GM19023 (cell line): Measurements from ENCODE around the gene GSKIP.
A peak's percentile ranks its signal among the peaks of the same experiment; 100 is the strongest.
"Not testable (repeated sequence)": the region's sequence is repeated elsewhere in the genome, so short reads cannot be mapped to it uniquely, and the experiment has no call there.

ENCODE experiments used
- ATAC-seq: cut with Tn5 transposase; IDR thresholded peaks from one replicate; pipeline ENCODE4 v1.9.1; 2021; ENCODE audit warnings: mild to moderate bottlenecking, moderate library complexity; ENCODE audit not compliant: unreplicated experiment

GSKIP gene

GRCh38 chr14:96362965-96363750 lies at the start of gene GSKIP, which contains the start of gene ATG2B:
GSKIP (plus strand) TSS chr14:96363526; CDS start chr14:96382248, 18,722 bp downstream.
ATG2B (minus strand) TSS chr14:96363341; CDS start chr14:96362976, 365 bp downstream.
- ATAC-seq = peak; percentile 72

- no peak for ATAC-seq
Measured at GRCh38 chr14:96316087-96316486, 47.2 kb upstream of the GSKIP start.

GRCh38 chr14:96318836-96319235 lies 44.5 kb upstream of the GSKIP start:
- ATAC-seq = no peak

GRCh38 chr14:96320605-96321004 lies 42.7 kb upstream of the GSKIP start:
- ATAC-seq = no peak

- no peak for ATAC-seq
Measured at GRCh38 chr14:96324219-96324618, 39.1 kb upstream of the GSKIP start.

- ATAC-seq = no peak
Measured at GRCh38 chr14:96338551-96338950, 24.8 kb upstream of the GSKIP start.

- no peak for ATAC-seq
Measured at GRCh38 chr14:96341323-96341722, 22.0 kb upstream of the GSKIP start.

- no peak for ATAC-seq
Measured at GRCh38 chr14:96345669-96346068, 17.7 kb upstream of the GSKIP start.

GRCh38 chr14:96347957-96348356 lies 15.4 kb upstream of the GSKIP start:
- not testable (repeated sequence) for ATAC-seq

- no peak for ATAC-seq
Measured at GRCh38 chr14:96349286-96350075, 13.8 kb upstream of the GSKIP start.

- no peak for ATAC-seq
Measured at GRCh38 chr14:96351986-96352385, 11.3 kb upstream of the GSKIP start.

- ATAC-seq = no peak
Measured at GRCh38 chr14:96352708-96353107, 10.6 kb upstream of the GSKIP start.

- ATAC-seq = no peak
Measured at GRCh38 chr14:96354246-96354645, 9.1 kb upstream of the GSKIP start.

GRCh38 chr14:96357216-96357615 lies 6.1 kb upstream of the GSKIP start:
- no peak for ATAC-seq

GRCh38 chr14:96359959-96360358 lies 3.4 kb upstream of the GSKIP start:
- no peak for ATAC-seq

- peak; percentile 23 for ATAC-seq
Measured at GRCh38 chr14:96362071-96362964, 1.0 kb upstream of the GSKIP start.

- ATAC-seq = peak; percentile 24
Measured at GRCh38 chr14:96363751-96364336, 518 bp downstream of the GSKIP start.

- ATAC-seq = no peak
Measured at GRCh38 chr14:96364962-96365361, 1.6 kb downstream of the GSKIP start.

- ATAC-seq = no peak
Measured at GRCh38 chr14:96368534-96368933, 5.2 kb downstream of the GSKIP start.

- no peak for ATAC-seq
Measured at GRCh38 chr14:96370528-96370927, 7.2 kb downstream of the GSKIP start.

- ATAC-seq = no peak
Measured at GRCh38 chr14:96373538-96373937, 10.2 kb downstream of the GSKIP start.
